ENCODE data around the gene ICAM2. TPM values are rescaled to one million over a fixed set of nuclear protein-coding genes. Genes with fewer than 3 reads are reported as not detected.

Gene ICAM2
- total RNA-seq, 2 donors from 2014 or later: 16.2 to 16.3 TPM

DNA sequence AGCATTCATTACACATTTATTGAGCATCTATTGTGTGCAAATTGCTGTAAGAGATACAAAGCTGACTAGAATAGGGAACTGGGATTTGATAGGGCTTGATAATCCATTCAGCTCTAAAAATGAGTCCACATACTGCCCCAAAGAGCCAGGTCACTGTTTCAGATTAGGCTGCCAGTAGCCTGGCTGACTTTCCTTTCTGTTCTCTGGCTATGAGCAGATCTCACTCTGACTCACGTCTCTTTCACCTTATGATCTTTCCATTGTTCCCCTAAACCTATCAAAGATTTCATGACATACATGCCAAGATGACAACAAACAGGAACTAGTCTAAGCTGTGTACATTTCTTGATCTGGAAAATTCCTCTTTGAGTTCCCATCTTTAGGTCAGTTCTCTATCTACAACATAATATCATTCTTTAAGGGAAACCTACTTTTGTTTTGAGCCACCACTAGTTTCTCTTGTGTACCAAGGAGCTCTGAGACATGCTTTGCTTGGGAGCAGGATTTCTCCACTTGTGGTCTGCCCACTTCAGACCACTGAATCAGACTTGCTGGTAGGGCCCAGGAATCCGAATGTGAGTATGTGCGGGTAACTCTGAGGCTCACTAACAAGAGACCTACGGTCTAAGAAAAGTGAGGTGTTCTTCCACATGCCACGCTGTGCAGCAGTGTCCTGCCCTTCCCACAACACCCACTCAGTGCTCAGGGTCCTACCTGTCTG, 40.9 kb upstream of the ICAM2 start:
- intact Hi-C loops (cut with DNase I): loop anchor here (5.0 kb wide), 1 partner anchor 61 kb away; no protein-coding TSS in a partner anchor
- Histone ChIP-seq H3K4me3 (no peak overlapping the region), H3K36me3 (replicated peaks in 1 of 2; ENCODE audit: insufficient read depth in 1 of 2, low read depth in 2 of 2) (peaks cover 0 to 9% of the 10 kb centered on the region in 2 donors), H3K4me1 (peaks cover 72% of the 10 kb centered on the region), H3K27ac (peak overlapping the region in 3 of 4 donors; percentile 6 to 57 (median 12)), H3K27me3 (no peaks in the 10 kb centered on the region), H3K9me3 (no peaks in the 10 kb centered on the region)
- DNase-seq (no peak), ATAC-seq (no peak)
- 67 to 74% methylated on average over 5 of the region's 5 CpGs for WGBS, 2 donors
- TF ChIP-seq, protein P1, sequence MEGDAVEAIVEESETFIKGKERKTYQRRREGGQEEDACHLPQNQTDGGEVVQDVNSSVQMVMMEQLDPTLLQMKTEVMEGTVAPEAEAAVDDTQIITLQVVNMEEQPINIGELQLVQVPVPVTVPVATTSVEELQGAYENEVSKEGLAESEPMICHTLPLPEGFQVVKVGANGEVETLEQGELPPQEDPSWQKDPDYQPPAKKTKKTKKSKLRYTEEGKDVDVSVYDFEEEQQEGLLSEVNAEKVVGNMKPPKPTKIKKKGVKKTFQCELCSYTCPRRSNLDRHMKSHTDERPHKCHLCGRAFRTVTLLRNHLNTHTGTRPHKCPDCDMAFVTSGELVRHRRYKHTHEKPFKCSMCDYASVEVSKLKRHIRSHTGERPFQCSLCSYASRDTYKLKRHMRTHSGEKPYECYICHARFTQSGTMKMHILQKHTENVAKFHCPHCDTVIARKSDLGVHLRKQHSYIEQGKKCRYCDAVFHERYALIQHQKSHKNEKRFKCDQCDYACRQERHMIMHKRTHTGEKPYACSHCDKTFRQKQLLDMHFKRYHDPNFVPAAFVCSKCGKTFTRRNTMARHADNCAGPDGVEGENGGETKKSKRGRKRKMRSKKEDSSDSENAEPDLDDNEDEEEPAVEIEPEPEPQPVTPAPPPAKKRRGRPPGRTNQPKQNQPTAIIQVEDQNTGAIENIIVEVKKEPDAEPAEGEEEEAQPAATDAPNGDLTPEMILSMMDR (IDR thresholded peaks at IDR 0.05): no peak
- no peak for TF ChIP-seq POLR2A (IDR thresholded peaks at IDR 0.05)

DNA sequence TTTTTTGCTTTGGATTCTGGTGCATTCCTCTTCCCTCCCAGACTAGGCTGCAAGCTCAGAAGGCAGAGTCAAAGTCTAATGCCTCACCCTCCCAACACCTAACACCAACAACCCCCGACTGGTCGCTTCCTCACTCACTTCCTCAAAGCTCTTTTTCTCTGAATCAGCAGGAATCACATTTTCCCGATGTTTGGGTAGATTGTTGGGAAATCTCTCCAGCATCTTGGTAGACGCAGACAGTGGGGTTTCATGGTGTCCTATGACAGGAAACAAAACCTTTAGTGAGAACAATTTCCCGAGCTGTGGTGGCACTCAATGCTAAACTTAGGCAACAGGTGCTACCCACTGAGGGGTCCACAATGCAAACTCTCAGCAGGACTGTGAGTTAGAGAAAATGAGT, 39.9 kb upstream of the ICAM2 start:
- no peak for TF ChIP-seq POLR2A (IDR thresholded peaks at IDR 0.05)
- TF ChIP-seq, protein P1 (IDR thresholded peaks at IDR 0.05): no peak
- no peak for DNase-seq
- H3K27ac ChIP-seq: peak overlapping the region in 3 of 4 donors; percentile 66 to 85 (median 66)
- H3K4me3 ChIP-seq: no peak overlapping the region
- no peaks in the 10 kb centered on the region for H3K27me3 ChIP-seq
- intact Hi-C loops (cut with DNase I): loop anchor here (5.0 kb wide), 1 partner anchor 62 kb away; no protein-coding TSS in a partner anchor
- peaks cover 0 to 1% of the 10 kb centered on the region in 2 donors for H3K36me3 ChIP-seq (replicated peaks in 1 of 2; ENCODE audit: insufficient read depth in 1 of 2, low read depth in 2 of 2)
- H3K4me1 ChIP-seq: peaks cover 82% of the 10 kb centered on the region
- ATAC-seq: no peak
- H3K9me3 ChIP-seq: no peaks in the 10 kb centered on the region
- 72 to 95% methylated on average over 5 of the region's 5 CpGs for WGBS, 2 donors

DNA sequence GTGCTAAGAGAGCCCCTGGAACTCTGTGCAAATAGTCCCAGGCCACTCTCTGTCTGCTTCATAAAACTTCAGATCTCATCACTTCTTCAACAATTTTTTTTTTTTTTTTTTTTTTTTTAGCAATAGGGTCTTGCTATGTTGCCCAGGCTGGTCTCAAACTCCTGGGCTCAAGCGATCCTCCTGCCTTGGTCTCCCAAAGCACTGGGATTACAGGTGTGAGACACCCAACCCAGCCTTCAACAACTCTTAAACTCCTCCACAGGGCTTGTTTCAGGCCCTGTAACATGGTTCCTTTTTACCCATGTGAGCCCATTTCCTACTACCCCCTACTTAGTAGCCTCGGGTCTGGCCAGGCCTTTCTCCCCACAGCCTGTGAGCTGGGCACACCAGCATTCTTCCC, 39.3 kb upstream of the ICAM2 start:
- Histone ChIP-seq H3K36me3 (replicated peaks in 1 of 2; ENCODE audit: insufficient read depth in 1 of 2, low read depth in 2 of 2) (peaks cover 0 to 4% of the 10 kb centered on the region in 2 donors), H3K27me3 (no peaks in the 10 kb centered on the region), H3K9me3 (no peaks in the 10 kb centered on the region), H3K4me1 (peaks cover 83% of the 10 kb centered on the region), H3K4me3 (no peak overlapping the region), H3K27ac (peak overlapping the region in 3 of 4 donors; percentile 66 to 86 (median 85))
- DNase-seq: no peak
- no peak for ATAC-seq
- 95 to 97% methylated on average over 2 of the region's 2 CpGs for WGBS, 2 donors
- intact Hi-C loops (cut with DNase I): loop anchor here (5.0 kb wide), 1 partner anchor 63 kb away; no protein-coding TSS in a partner anchor
- TF ChIP-seq, protein P1 (IDR thresholded peaks at IDR 0.05): no peak
- no peak for TF ChIP-seq POLR2A (IDR thresholded peaks at IDR 0.05)

- TF ChIP-seq, protein P1 (IDR thresholded peaks at IDR 0.05): no peak
- no peak for TF ChIP-seq POLR2A (IDR thresholded peaks at IDR 0.05)
- Histone ChIP-seq H3K9me3 (no peaks in the 10 kb centered on the region), H3K36me3 (replicated peaks in 1 of 2; ENCODE audit: insufficient read depth in 1 of 2, low read depth in 2 of 2) (peaks cover 0 to 14% of the 10 kb centered on the region in 2 donors), H3K27ac (peak overlapping the region; percentile 53 to 86 (median 76)), H3K27me3 (no peaks in the 10 kb centered on the region), H3K4me1 (peaks cover 71% of the 10 kb centered on the region), H3K4me3 (no peak overlapping the region)
- DNase-seq: peak; percentile 85 to 89 (median 88)
- intact Hi-C loops (cut with DNase I): no loop called here
- 44 to 48% methylated on average over 5 of the region's 5 CpGs for WGBS, 2 donors
- peak; percentile 66 for ATAC-seq
Measured at GRCh38 chr17:64058621-64059020, 38.2 kb upstream of the ICAM2 start.
